Liver (tissue), 9 donors: ENCODE data around the gene VEGFA. TPM values are rescaled to one million over a fixed set of nuclear protein-coding genes. Genes with fewer than 3 reads are reported as not detected.

Experiments
- DNase-seq: peaks from one replicate; pipeline ENCODE4 v3.0.0-alpha.2; 2017; ENCODE audit warnings: low spot score
- H3K27ac ChIP-seq, 2 donors: one replicate each; pipeline ENCODE4 v1.7.0; 2013; ENCODE audit warnings: inconsistent platforms in 2 of 2, low read length in 2 of 2, control low read depth in 1 of 2, low read depth in 1 of 2, mild to moderate bottlenecking in 1 of 2
- H3K27me3 ChIP-seq, 4 donors: one replicate each; pipeline versions ENCODE4 v1.6.1 to v1.7.0; 2013; ENCODE audit warnings: low read length in 3 of 4, inconsistent platforms in 1 of 4, mild to moderate bottlenecking in 1 of 4, moderate library complexity in 1 of 4; ENCODE audit not compliant: control insufficient read depth in 4 of 4, insufficient read depth in 4 of 4
- H3K36me3 ChIP-seq, 4 donors: one replicate each; pipeline versions ENCODE4 v1.6.1 to v1.7.0; 2013; ENCODE audit warnings: low read length in 3 of 4, mild to moderate bottlenecking in 3 of 4, low read depth in 1 of 4, moderate library complexity in 1 of 4; ENCODE audit not compliant: control insufficient read depth in 4 of 4, insufficient read depth in 3 of 4
- H3K4me1 ChIP-seq, 4 donors: one replicate each; pipeline versions ENCODE4 v1.6.1 to v1.7.0; 2013; ENCODE audit warnings: low read length in 3 of 4, mild to moderate bottlenecking in 3 of 4, moderate library complexity in 1 of 4; ENCODE audit not compliant: control insufficient read depth in 4 of 4, insufficient read depth in 4 of 4
- H3K4me3 ChIP-seq, 3 donors: one replicate each; pipeline versions ENCODE4 v1.6.1 to v1.7.0; 2013; ENCODE audit warnings: low read length in 3 of 3, control low read depth in 1 of 3, low read depth in 1 of 3, mild to moderate bottlenecking in 1 of 3
- H3K9ac ChIP-seq, 2 donors: one replicate each; pipeline ENCODE4 v1.7.0; 2013; ENCODE audit warnings: low read length in 2 of 2, mild to moderate bottlenecking in 2 of 2, moderate library complexity in 2 of 2, control low read depth in 1 of 2, low read depth in 1 of 2
- H3K9me3 ChIP-seq, 4 donors: one replicate each; pipeline versions ENCODE4 v1.6.1 to v1.7.0; 2013; ENCODE audit warnings: low read length in 3 of 4; ENCODE audit not compliant: control insufficient read depth in 4 of 4
- ATF3 ChIP-seq: IDR thresholded peaks from 2 replicates; pipeline ENCODE4 v1.6.1; 2016; ENCODE audit warnings: antibody characterized with exemption
- CTCF ChIP-seq: fragments of 150-350 bp; IDR thresholded peaks from 2 replicates; pipeline ENCODE4 v1.5.1; 2017; ENCODE audit warnings: improper control_type of control experiment, low read depth, low read length; ENCODE audit not compliant: missing input control
- EGR1 ChIP-seq, 2 donors: IDR thresholded peaks; 2 replicates each; pipeline ENCODE4 v1.6.1; 2016 to 2018; ENCODE audit warnings: antibody characterized with exemption in 2 of 2, low read depth in 2 of 2
- FOXA1 ChIP-seq: IDR thresholded peaks from 2 replicates; pipeline ENCODE4 v1.6.1; 2016; ENCODE audit warnings: antibody characterized with exemption
- FOXA2 ChIP-seq: IDR thresholded peaks from 2 replicates; pipeline ENCODE4 v1.6.1; 2016; ENCODE audit warnings: antibody characterized with exemption
- GABPA ChIP-seq, 2 donors: IDR thresholded peaks in 1 of 2; conservative IDR thresholded peaks in 1 of 2; 2 replicates each; pipeline ENCODE4 v1.6.1; 2016; ENCODE audit warnings: antibody characterized with exemption in 2 of 2, mild to moderate bottlenecking in 1 of 2, moderate library complexity in 1 of 2
- HNF4A ChIP-seq, 2 donors: conservative IDR thresholded peaks; 2 replicates each; pipeline ENCODE4 v1.6.1; 2016; ENCODE audit warnings: antibody characterized with exemption in 2 of 2, mild to moderate bottlenecking in 2 of 2
- HNF4G ChIP-seq: IDR thresholded peaks from 2 replicates; pipeline ENCODE4 v1.6.1; 2016; ENCODE audit warnings: antibody characterized with exemption
- JUND ChIP-seq, 2 donors: IDR thresholded peaks; 2 replicates each; pipeline ENCODE4 v1.6.1; 2016; ENCODE audit warnings: antibody characterized with exemption in 2 of 2
- MAX ChIP-seq: IDR thresholded peaks from 2 replicates; pipeline ENCODE4 v1.6.1; 2016; ENCODE audit warnings: antibody characterized with exemption
- NR2F2 ChIP-seq: IDR thresholded peaks from 2 replicates; pipeline ENCODE4 v1.6.1; 2016; ENCODE audit warnings: antibody characterized with exemption
- RAD21 ChIP-seq, 2 donors: IDR thresholded peaks; 2 replicates each; pipeline ENCODE4 v1.6.1; 2016; ENCODE audit warnings: antibody characterized with exemption in 2 of 2, mild to moderate bottlenecking in 2 of 2
- REST ChIP-seq: IDR thresholded peaks from 2 replicates; pipeline ENCODE4 v1.6.1; 2016; ENCODE audit warnings: antibody characterized with exemption, mild to moderate bottlenecking
- RXRA ChIP-seq, 2 donors: IDR thresholded peaks; 2 replicates each; pipeline ENCODE4 v1.6.1; 2017 to 2018; ENCODE audit warnings: antibody characterized with exemption in 2 of 2, mild to moderate bottlenecking in 1 of 2
- SP1 ChIP-seq: IDR thresholded peaks from 2 replicates; pipeline ENCODE4 v1.6.1; 2018; ENCODE audit warnings: antibody characterized with exemption, mild to moderate bottlenecking
- TAF1 ChIP-seq: conservative IDR thresholded peaks from 2 replicates; pipeline ENCODE4 v1.6.1; 2016; ENCODE audit warnings: antibody characterized with exemption, mild to moderate bottlenecking
- YY1 ChIP-seq: IDR thresholded peaks from 2 replicates; pipeline ENCODE4 v1.6.1; 2016; ENCODE audit warnings: antibody characterized with exemption, mild to moderate bottlenecking
- ZBTB33 ChIP-seq: IDR thresholded peaks from 2 replicates; pipeline ENCODE4 v1.6.1; 2016; ENCODE audit warnings: antibody characterized with exemption
- WGBS: extraction: QIAGEN DNeasy Blood & Tissue Kit; methylation state at CpG from one replicate; pipeline ENCODE4 v1.1.7; 2013; 5-methylcytosine and 5-hydroxymethylcytosine counted together
- polyA plus RNA-seq, 2 donors: library from polyadenylated mRNA; stranded (reverse) in 1 of 2; unstranded in 1 of 2; fragments of 200-250 nt in 1 of 2; fragments of >200 nt in 1 of 2; fragmentation: Nextera tagmentation in 1 of 2; extraction: Ambion mirVana in 1 of 2; gene quantifications; one replicate each; pipeline versions ENCODE4 v1.2.1 to v1.2.3, GENCODE V29; 2013 to 2015
- total RNA-seq, 2 donors: library from RNA; depleted of rRNA; stranded (reverse); fragments of >200 nt; gene quantifications; one replicate each; pipeline ENCODE4 v1.2.3, GENCODE V29; 2014
- donor health status: healthy.
- donor health status: healthy.
- donor health status: healthy.
- donor health status: healthy.
- donor health status: healthy.

Gene VEGFA
- total and polyA plus RNA-seq, 4 donors: 14.7 to 160 (median 65.2) TPM

GRCh38 chr6:43814865-43815264 lies 44.9 kb downstream of the VEGFA start:
- peaks cover 6 to 30% (median 14%) of the 10 kb centered on the region in 4 donors for H3K4me1 ChIP-seq
- no peak for DNase-seq
- H3K4me3 ChIP-seq: no peak overlapping the region
- no peaks in the 10 kb centered on the region for H3K9me3 ChIP-seq
- H3K27me3 ChIP-seq: no peaks in the 10 kb centered on the region
- no peak for TF ChIP-seq REST
- no peak for TF ChIP-seq YY1
- TF ChIP-seq FOXA1: no peak
- TF ChIP-seq RAD21 (IDR thresholded peaks at IDR 0.05): no peak
- TF ChIP-seq ZBTB33: no peak
- no peak for TF ChIP-seq EGR1 (IDR thresholded peaks at IDR 0.05; ENCODE audit: low read depth in 2 of 2)
- TF ChIP-seq MAX: no peak
- TF ChIP-seq RXRA (IDR thresholded peaks at IDR 0.05): no peak
- TF ChIP-seq TAF1: no peak
- TF ChIP-seq HNF4G: no peak
- no peak for TF ChIP-seq SP1
- no peak for TF ChIP-seq JUND (IDR thresholded peaks at IDR 0.05)
- TF ChIP-seq FOXA2: no peak
- no peak for TF ChIP-seq NR2F2
- no peak for TF ChIP-seq GABPA (IDR thresholded peaks at IDR 0.05 in 1 of 2, conservative IDR thresholded peaks at IDR 0.05 in 1 of 2)
- no peak for TF ChIP-seq ATF3
- TF ChIP-seq CTCF: no peak
- no peak for TF ChIP-seq HNF4A (conservative IDR thresholded peaks at IDR 0.05)
- no peaks in the 10 kb centered on the region for H3K36me3 ChIP-seq
- no peak overlapping the region for H3K9ac ChIP-seq
- WGBS: 48% methylated on average over 2 of the region's 2 CpGs
- H3K27ac ChIP-seq: no peak overlapping the region
